T-cell (primary cell): ENCODE results near the gene IL1RAPL2. TPM values are rescaled to one million over a fixed set of nuclear protein-coding genes. Genes with fewer than 3 reads are reported as not detected.

ENCODE experiments used
- ATAC-seq, 4 experiments: fragments of 200-7000 bp in 3 of 4; fragments of 150-1000 bp in 1 of 4; cut with Tn5 transposase; replicated peaks in 1 of 4; 1 replicate in 3 of 4; 2 replicates in 1 of 4; pipeline ENCODE4 v1.10.0; 2021; ENCODE audit warnings: moderate library complexity in 3 of 4, mild to moderate bottlenecking in 2 of 4, moderate number of reproducible peaks in 1 of 4
- CTCF ChIA-PET, 2 donors: fragments of 300-600 bp; sonication (Branson Sonifier 250); formaldehyde crosslinking; loops; one replicate each; lab custom pipeline; 2022; ENCODE audit warnings: antibody characterized with exemption in 2 of 2; lab: Charles Lee
- POLR2A ChIA-PET, 2 donors: fragments of 300-600 bp; sonication (Branson Sonifier 250); formaldehyde crosslinking; loops; one replicate each; lab custom pipeline; 2022; ENCODE audit warnings: antibody characterized with exemption in 2 of 2; lab: Charles Lee
- DNase-seq, 35 experiments: peaks; one replicate each; pipeline versions ENCODE4 v3.0.0 to v3.0.0-alpha.2; 2013 to 2023
- H3K27ac ChIP-seq: one replicate; pipeline ENCODE4 v1.5.1; 2013; ENCODE audit warnings: low read length
- H3K27me3 ChIP-seq, 2 experiments: replicated peaks in 1 of 2; 1 replicate in 1 of 2; 2 replicates in 1 of 2; pipeline versions ENCODE4 v1.6.1 to v1.7.0; 2013; ENCODE audit warnings: low read length in 1 of 2, mixed read lengths in 1 of 2; ENCODE audit not compliant: control insufficient read depth in 2 of 2, insufficient read depth in 2 of 2; ENCODE audit errors: extremely low read depth in 1 of 2
- H3K36me3 ChIP-seq, 2 donors: 1 replicate in 1 of 2; 2 replicates in 1 of 2; pipeline versions ENCODE4 v1.6.1 to v1.7.0; 2013; ENCODE audit warnings: low read length in 1 of 2; ENCODE audit not compliant: control insufficient read depth in 2 of 2, insufficient read depth in 1 of 2; ENCODE audit errors: extremely low read depth in 1 of 2
- H3K4me1 ChIP-seq, 2 experiments: 1 replicate in 1 of 2; 2 replicates in 1 of 2; pipeline versions ENCODE4 v1.6.1 to v1.7.0; 2013; ENCODE audit warnings: low read length in 2 of 2, mixed read lengths in 1 of 2; ENCODE audit not compliant: insufficient read depth in 2 of 2, control insufficient read depth in 1 of 2; ENCODE audit errors: extremely low read depth in 1 of 2
- H3K4me3 ChIP-seq, 2 donors: 1 replicate in 1 of 2; 2 replicates in 1 of 2; pipeline versions ENCODE4 v1.5.1 to v1.7.0; 2013; ENCODE audit warnings: mild to moderate bottlenecking in 2 of 2, low read length in 1 of 2, moderate library complexity in 1 of 2; ENCODE audit not compliant: control insufficient read depth in 1 of 2; ENCODE audit errors: extremely low read depth in 1 of 2
- H3K9me3 ChIP-seq: 2 replicates; pipeline ENCODE4 v1.7.0; 2013
- H3K27ac Mint-ChIP-seq, 2 donors: one replicate each; pipeline ENCODE4 v1.8.0; 2020 to 2021; ENCODE audit warnings: mild to moderate bottlenecking in 2 of 2, mixed read lengths in 2 of 2
- H3K27me3 Mint-ChIP-seq, 2 donors: one replicate each; pipeline ENCODE4 v1.8.0; 2021 to 2022; ENCODE audit warnings: mixed read lengths in 2 of 2
- H3K36me3 Mint-ChIP-seq: one replicate; pipeline ENCODE4 v1.8.0; 2021; ENCODE audit warnings: mixed read lengths
- H3K4me1 Mint-ChIP-seq, 3 donors: one replicate each; pipeline ENCODE4 v1.8.0; 2020 to 2022; ENCODE audit warnings: mixed read lengths in 3 of 3, mild to moderate bottlenecking in 1 of 3
- H3K4me3 Mint-ChIP-seq, 3 donors: one replicate each; pipeline ENCODE4 v1.8.0; 2020 to 2022; ENCODE audit warnings: mild to moderate bottlenecking in 3 of 3, mixed read lengths in 3 of 3, moderate library complexity in 3 of 3
- H3K9me3 Mint-ChIP-seq, 3 donors: one replicate each; pipeline ENCODE4 v1.8.0; 2020 to 2022; ENCODE audit warnings: mixed read lengths in 3 of 3
- WGBS: methylation state at CpG from one replicate; pipeline ENCODE4 v1.1.5; 2013; ENCODE audit warnings: missing lambda C conversion rate; ENCODE audit not compliant: insufficient coverage; 5-methylcytosine and 5-hydroxymethylcytosine counted together
- total RNA-seq, 35 experiments: library from RNA in 6 of 35; stranded (reverse) in 6 of 35; fragments of 120-200 nt in 1 of 35; gene quantifications; one replicate each; pipeline versions ENCODE4 v1.2.1 to v1.2.4 and lab custom pipeline; 2013 to 2026

IL1RAPL2 gene
- total RNA-seq, 5 donors from 2014 or later (not counting 1 experiment from before 2014, with no cell fraction given) = not detected

GRCh38 chrX:105038672-105039328 lies 472.8 kb downstream of the IL1RAPL2 start:
- ATAC-seq = no peak
- no peak for DNase-seq
- POLR2A ChIA-PET = no interaction called here
- no peaks in the 10 kb centered on the region for H3K36me3 Mint-ChIP-seq
- peaks cover 0 to 1% (median 0%) of the 10 kb centered on the region in 3 donors for H3K9me3 Mint-ChIP-seq
- CTCF ChIA-PET = no interaction called here
- Histone ChIP-seq H3K4me1 (no peaks in the 10 kb centered on the region), H3K27ac (no peak overlapping the region), H3K36me3 (no peaks in the 10 kb centered on the region), H3K4me3 (no peak overlapping the region), H3K9me3 (no peaks in the 10 kb centered on the region), H3K27me3 (no peaks in the 10 kb centered on the region)
- H3K4me1 Mint-ChIP-seq = no peaks in the 10 kb centered on the region
- no peaks in the 10 kb centered on the region for H3K27me3 Mint-ChIP-seq
- no peak overlapping the region for H3K27ac Mint-ChIP-seq
- no peak overlapping the region for H3K4me3 Mint-ChIP-seq

- POLR2A ChIA-PET = no interaction called here
- H3K27ac ChIP-seq = no peak overlapping the region
- peaks cover 0 to 7% of the 10 kb centered on the region in 2 donors for H3K27me3 Mint-ChIP-seq
- H3K36me3 Mint-ChIP-seq = no peaks in the 10 kb centered on the region
- H3K36me3 ChIP-seq = no peaks in the 10 kb centered on the region
- H3K9me3 ChIP-seq = no peaks in the 10 kb centered on the region
- DNase-seq (no peak), ATAC-seq (no peak)
- H3K9me3 Mint-ChIP-seq = no peaks in the 10 kb centered on the region
- H3K4me3 Mint-ChIP-seq = no peak overlapping the region
- no peaks in the 10 kb centered on the region for H3K4me1 Mint-ChIP-seq
- no peaks in the 10 kb centered on the region for H3K27me3 ChIP-seq
- no peak overlapping the region for H3K4me3 ChIP-seq
- CTCF ChIA-PET = no interaction called here
- no peaks in the 10 kb centered on the region for H3K4me1 ChIP-seq
- WGBS = no CpG with 5 or more reads among the region's 7 CpGs
- H3K27ac Mint-ChIP-seq = no peak overlapping the region
Measured at GRCh38 chrX:105050921-105051320, 484.9 kb downstream of the IL1RAPL2 start.

- H3K27me3 Mint-ChIP-seq = peaks cover 0 to 7% of the 10 kb centered on the region in 2 donors
- no peak overlapping the region for H3K27ac ChIP-seq
- no peak overlapping the region for H3K27ac Mint-ChIP-seq
- no peaks in the 10 kb centered on the region for H3K36me3 Mint-ChIP-seq
- H3K36me3 ChIP-seq = no peaks in the 10 kb centered on the region
- no peak overlapping the region for H3K4me3 Mint-ChIP-seq
- no peaks in the 10 kb centered on the region for H3K9me3 Mint-ChIP-seq
- H3K4me1 Mint-ChIP-seq = no peaks in the 10 kb centered on the region
- H3K27me3 ChIP-seq = no peaks in the 10 kb centered on the region
- POLR2A ChIA-PET = no interaction called here
- ATAC-seq (no peak), DNase-seq (no peak)
- H3K4me1 ChIP-seq = no peaks in the 10 kb centered on the region
- no peaks in the 10 kb centered on the region for H3K9me3 ChIP-seq
- CTCF ChIA-PET = no interaction called here
- 58% methylated on average over 2 of the region's 10 CpGs for WGBS
- no peak overlapping the region for H3K4me3 ChIP-seq
Measured at GRCh38 chrX:105051364-105051763, 485.4 kb downstream of the IL1RAPL2 start.

- no peaks in the 10 kb centered on the region for H3K27me3 ChIP-seq
- H3K4me3 Mint-ChIP-seq = no peak overlapping the region
- no peaks in the 10 kb centered on the region for H3K9me3 Mint-ChIP-seq
- H3K4me1 Mint-ChIP-seq = no peaks in the 10 kb centered on the region
- no peak overlapping the region for H3K4me3 ChIP-seq
- no peaks in the 10 kb centered on the region for H3K9me3 ChIP-seq
- no peak for ATAC-seq
- peaks cover 0 to 4% of the 10 kb centered on the region in 2 donors for H3K27me3 Mint-ChIP-seq
- no peaks in the 10 kb centered on the region for H3K4me1 ChIP-seq
- no peaks in the 10 kb centered on the region for H3K36me3 Mint-ChIP-seq
- no CpG with 5 or more reads among the region's 2 CpGs for WGBS
- H3K27ac ChIP-seq = no peak overlapping the region
- ChIA-PET POLR2A (no interaction called here), CTCF (no interaction called here)
- H3K36me3 ChIP-seq = no peaks in the 10 kb centered on the region
- H3K27ac Mint-ChIP-seq = no peak overlapping the region
- no peak for DNase-seq
Measured at GRCh38 chrX:105052926-105053325, 486.9 kb downstream of the IL1RAPL2 start.

GRCh38 chrX:105063743-105064142 lies 497.7 kb downstream of the IL1RAPL2 start:
- no peak for ATAC-seq
- ChIA-PET CTCF (no interaction called here), POLR2A (no interaction called here)
- Mint-ChIP-seq H3K27me3 (peaks cover 0 to 29% of the 10 kb centered on the region in 2 donors), H3K4me1 (no peaks in the 10 kb centered on the region), H3K36me3 (no peaks in the 10 kb centered on the region), H3K9me3 (peaks cover 0 to 3% (median 0%) of the 10 kb centered on the region in 3 donors), H3K27ac (no peak overlapping the region), H3K4me3 (no peak overlapping the region)
- no peaks in the 10 kb centered on the region for H3K4me1 ChIP-seq
- H3K27ac ChIP-seq = no peak overlapping the region
- no peak for DNase-seq
- no peak overlapping the region for H3K4me3 ChIP-seq
- H3K36me3 ChIP-seq = no peaks in the 10 kb centered on the region
- H3K9me3 ChIP-seq = peaks cover 4% of the 10 kb centered on the region
- no peaks in the 10 kb centered on the region for H3K27me3 ChIP-seq

- ChIA-PET CTCF (no interaction called here), POLR2A (no interaction called here)
- Mint-ChIP-seq H3K4me3 (no peak overlapping the region), H3K27ac (no peak overlapping the region), H3K9me3 (peaks cover 0 to 4% (median 0%) of the 10 kb centered on the region in 3 donors), H3K36me3 (no peaks in the 10 kb centered on the region), H3K4me1 (no peaks in the 10 kb centered on the region), H3K27me3 (peaks cover 0 to 7% of the 10 kb centered on the region in 2 donors)
- H3K27me3 ChIP-seq = no peaks in the 10 kb centered on the region
- no peaks in the 10 kb centered on the region for H3K4me1 ChIP-seq
- no peak overlapping the region for H3K27ac ChIP-seq
- DNase-seq = no peak
- no peak overlapping the region for H3K4me3 ChIP-seq
- no peaks in the 10 kb centered on the region for H3K9me3 ChIP-seq
- no peaks in the 10 kb centered on the region for H3K36me3 ChIP-seq
- WGBS = no CpG with 5 or more reads among the region's 2 CpGs
- ATAC-seq = no peak
Measured at GRCh38 chrX:105098201-105098600, 532.2 kb downstream of the IL1RAPL2 start.

GRCh38 chrX:105098812-105099211 lies 532.8 kb downstream of the IL1RAPL2 start:
- H3K4me1 ChIP-seq = no peaks in the 10 kb centered on the region
- ATAC-seq (no peak), DNase-seq (no peak)
- CTCF ChIA-PET = no interaction called here
- no peak overlapping the region for H3K27ac ChIP-seq
- no peak overlapping the region for H3K4me3 Mint-ChIP-seq
- no peak overlapping the region for H3K4me3 ChIP-seq
- no CpG with 5 or more reads among the region's 4 CpGs for WGBS
- no peak overlapping the region for H3K27ac Mint-ChIP-seq
- no peaks in the 10 kb centered on the region for H3K36me3 ChIP-seq
- no peaks in the 10 kb centered on the region for H3K9me3 ChIP-seq
- H3K9me3 Mint-ChIP-seq = peaks cover 0 to 4% (median 0%) of the 10 kb centered on the region in 3 donors
- POLR2A ChIA-PET = no interaction called here
- H3K4me1 Mint-ChIP-seq = no peaks in the 10 kb centered on the region
- no peaks in the 10 kb centered on the region for H3K27me3 ChIP-seq
- H3K27me3 Mint-ChIP-seq = peaks cover 0 to 7% of the 10 kb centered on the region in 2 donors
- H3K36me3 Mint-ChIP-seq = no peaks in the 10 kb centered on the region
